IMR-90 (cell line): ENCODE data around the gene CNTN4. TPM values are rescaled to one million over a fixed set of nuclear protein-coding genes. Genes with fewer than 3 reads are reported as not detected.

ENCODE experiments used
- ATAC-seq: fragments of 200-7000 bp; cut with Tn5 transposase; 2 replicates; pipeline ENCODE4 v1.9.1; 2020; ENCODE audit warnings: low read depth, mild to moderate bottlenecking, moderate library complexity
- BruUV-seq: library from RNA; stranded (reverse); fragments of 400-500 nt; replicated peaks from 2 replicates; lab custom pipeline; 2021; lab: Mats Ljungman, UMichigan
- CTCF ChIA-PET: fragments of 300-600 bp; formaldehyde crosslinking; extraction: SDS; loops from one replicate; lab custom pipeline; 2021; ENCODE audit warnings: antibody characterized with exemption; lab: Yijun Ruan, JAX
- POLR2A ChIA-PET: fragments of 300-600 bp; sonication (Branson Sonifier 250); formaldehyde crosslinking; loops from one replicate; lab custom pipeline; 2022; ENCODE audit warnings: antibody characterized with exemption; ENCODE audit not compliant: unreplicated experiment; lab: Charles Lee
- DNase-seq: peaks from one replicate; pipeline ENCODE4 v3.0.0; 2013
- H2AFZ ChIP-seq: replicated peaks from 2 replicates; pipeline ENCODE3; 2013; ENCODE audit warnings: low read length, mild to moderate bottlenecking; ENCODE audit not compliant: poor library complexity
- H2AK5ac ChIP-seq: 2 replicates; pipeline ENCODE4 v1.6.1; 2013; ENCODE audit warnings: low read depth, low read length, inconsistent platforms
- H2AK9ac ChIP-seq: replicated peaks from 2 replicates; pipeline ENCODE3; 2013; ENCODE audit warnings: mild to moderate bottlenecking, low read depth, low read length, moderate library complexity; ENCODE audit not compliant: poor library complexity
- H2BK120ac ChIP-seq: 2 replicates; pipeline ENCODE4 v1.6.1; 2013; ENCODE audit warnings: low read depth, low read length, inconsistent platforms
- H2BK15ac ChIP-seq: 3 replicates; pipeline ENCODE4 v1.6.1; 2013; ENCODE audit warnings: low read depth, low read length, inconsistent platforms
- H2BK20ac ChIP-seq: 2 replicates; pipeline ENCODE4 v1.6.1; 2013; ENCODE audit warnings: low read depth, mild to moderate bottlenecking, inconsistent platforms, low read length, moderate library complexity
- H2BK5ac ChIP-seq: 2 replicates; pipeline ENCODE4 v1.6.1; 2013; ENCODE audit warnings: mild to moderate bottlenecking, low read depth, low read length, inconsistent platforms; ENCODE audit not compliant: poor library complexity, severe bottlenecking
- H3K14ac ChIP-seq: replicated peaks from 2 replicates; pipeline ENCODE4 v1.6.1; 2013; ENCODE audit warnings: low read depth, low read length, inconsistent platforms
- H3K18ac ChIP-seq: 2 replicates; pipeline ENCODE4 v1.6.1; 2013; ENCODE audit warnings: low read depth, low read length, control low read depth
- H3K23ac ChIP-seq: 2 replicates; pipeline ENCODE4 v1.6.1; 2013; ENCODE audit warnings: low read depth, low read length, inconsistent platforms
- H3K27ac ChIP-seq: 2 replicates; pipeline ENCODE4 v1.5.1; 2013; ENCODE audit warnings: mild to moderate bottlenecking, control low read depth, low read length; ENCODE audit not compliant: insufficient read depth
- H3K27me3 ChIP-seq: 2 replicates; pipeline ENCODE4 v1.6.1; 2013; ENCODE audit warnings: low read length; ENCODE audit not compliant: control insufficient read depth, insufficient read depth
- H3K36me3 ChIP-seq: 2 replicates; pipeline ENCODE4 v1.6.1; 2013; ENCODE audit warnings: low read length, mixed read lengths; ENCODE audit not compliant: control insufficient read depth, insufficient read depth
- H3K4ac ChIP-seq: 2 replicates; pipeline ENCODE4 v1.6.1; 2013; ENCODE audit warnings: low read depth, low read length, inconsistent platforms
- H3K4me1 ChIP-seq: 2 replicates; pipeline ENCODE4 v1.6.1; 2013; ENCODE audit warnings: low read length, mixed read lengths; ENCODE audit not compliant: control insufficient read depth, insufficient read depth
- H3K4me2 ChIP-seq: 2 replicates; pipeline ENCODE4 v1.6.1; 2013; ENCODE audit warnings: low read depth, mild to moderate bottlenecking, control low read depth, low read length, moderate library complexity
- H3K4me3 ChIP-seq: 2 replicates; pipeline ENCODE4 v1.5.1; 2013; ENCODE audit warnings: low read depth, mild to moderate bottlenecking, control low read depth, low read length, moderate library complexity; ENCODE audit not compliant: insufficient read depth
- H3K56ac ChIP-seq: 2 replicates; pipeline ENCODE4 v1.6.1; 2013; ENCODE audit warnings: low read length, inconsistent platforms; ENCODE audit not compliant: insufficient read depth; ENCODE audit errors: extremely low read depth
- H3K79me1 ChIP-seq, 2 experiments: 2 replicates each; pipeline ENCODE4 v1.6.1; 2013; ENCODE audit warnings: low read length in 2 of 2, inconsistent platforms in 1 of 2, low read depth in 1 of 2
- H3K9ac ChIP-seq: 2 replicates; pipeline ENCODE4 v1.6.1; 2013; ENCODE audit warnings: low read depth, low read length, control low read depth
- H3K9me1 ChIP-seq: 2 replicates; pipeline ENCODE4 v1.6.1; 2013; ENCODE audit warnings: low read length, inconsistent platforms; ENCODE audit not compliant: insufficient read depth
- H3K9me3 ChIP-seq: 2 replicates; pipeline ENCODE4 v1.6.1; 2013; ENCODE audit warnings: low read length; ENCODE audit not compliant: control insufficient read depth, insufficient read depth
- H4K20me1 ChIP-seq: 2 replicates; pipeline ENCODE4 v1.6.1; 2013; ENCODE audit warnings: low read length, inconsistent platforms; ENCODE audit not compliant: insufficient read depth
- H4K5ac ChIP-seq: 2 replicates; pipeline ENCODE4 v1.6.1; 2013; ENCODE audit warnings: mild to moderate bottlenecking, low read depth, low read length, control low read depth
- H4K8ac ChIP-seq, 2 experiments: 2 replicates each; pipeline ENCODE4 v1.6.1; 2013; ENCODE audit warnings: low read depth in 2 of 2, low read length in 2 of 2, control low read depth in 1 of 2, inconsistent platforms in 1 of 2
- H4K91ac ChIP-seq: 2 replicates; pipeline ENCODE4 v1.6.1; 2013; ENCODE audit warnings: low read depth, low read length, inconsistent platforms; ENCODE audit not compliant: insufficient read depth
- CEBPB ChIP-seq: IDR thresholded peaks from 2 replicates; pipeline ENCODE4 v1.6.1; 2012; ENCODE audit warnings: low read depth, low read length, improper control_type of control experiment
- CTCF ChIP-seq: conservative IDR thresholded peaks from 2 replicates; pipeline ENCODE4 v1.5.1; 2012; ENCODE audit warnings: mild to moderate bottlenecking, low read depth, low read length, improper control_type of control experiment
- ELK1 ChIP-seq: fragments of 150-350 bp; IDR thresholded peaks from 2 replicates; pipeline ENCODE4 v1.6.1; 2016; ENCODE audit warnings: low read depth, mild to moderate bottlenecking, low read length, moderate library complexity, borderline replicate concordance
- FOS ChIP-seq: fragments of 150-350 bp; IDR thresholded peaks from 2 replicates; pipeline ENCODE4 v1.6.1; 2016; ENCODE audit warnings: low read depth, low read length
- MAFK ChIP-seq: IDR thresholded peaks from 2 replicates; pipeline ENCODE4 v1.6.1; 2012; ENCODE audit warnings: low read depth, low read length, improper control_type of control experiment
- MAZ ChIP-seq: IDR thresholded peaks from 2 replicates; pipeline ENCODE4 v1.6.1; 2012; ENCODE audit warnings: low read depth, mild to moderate bottlenecking, low read length, improper control_type of control experiment, moderate library complexity, borderline replicate concordance
- POLR2A ChIP-seq: IDR thresholded peaks from 2 replicates; pipeline ENCODE4 v1.6.1; 2012; ENCODE audit warnings: mild to moderate bottlenecking, low read depth, low read length
- RAD21 ChIP-seq: IDR thresholded peaks from 2 replicates; pipeline ENCODE4 v1.6.1; 2012; ENCODE audit warnings: low read length, improper control_type of control experiment
- RCOR1 ChIP-seq: IDR thresholded peaks from 2 replicates; pipeline ENCODE4 v1.6.1; 2012; ENCODE audit warnings: mild to moderate bottlenecking, low read length, improper control_type of control experiment; ENCODE audit not compliant: insufficient replicate concordance
- SMC3 ChIP-seq: fragments of 150-350 bp; IDR thresholded peaks from 2 replicates; pipeline ENCODE4 v1.6.1; 2016; ENCODE audit warnings: low read depth, mild to moderate bottlenecking, antibody characterized with exemption, low read length, moderate library complexity
- WGBS, 2 experiments: methylation state at CpG; one replicate each; pipeline versions ENCODE4 v1.1.5 to v1.1.7; 2013; ENCODE audit warnings: missing lambda C conversion rate in 2 of 2; ENCODE audit not compliant: insufficient read length in 1 of 2; ENCODE audit errors: extremely low coverage in 2 of 2; 5-methylcytosine and 5-hydroxymethylcytosine counted together
- dilution Hi-C: fragments of 300-500 bp; cut with HindIII; formaldehyde crosslinking; loops from one replicate; pipeline ENCODE4 v1.14.3; 2018; ENCODE audit warnings: low sequenced_read_pairs; ENCODE audit not compliant: unreplicated experiment
- in situ Hi-C: fragments of 300-500 bp; cut with MboI; formaldehyde crosslinking; loops from 3 replicates; pipeline ENCODE4 v1.14.3; 2019; ENCODE audit warnings: low sequenced_read_pairs, inconsistent platforms, mixed read lengths
- intact Hi-C: fragments of 100-400 bp; cut with micrococcal nuclease; formaldehyde crosslinking; loops from 2 replicates; pipeline ENCODE4 v1.10.0; 2022
- polyA plus RNA-seq, 3 experiments: library from polyadenylated mRNA; depleted of rRNA; stranded (reverse); fragments of >200 nt; gene quantifications; 2 replicates each; pipeline ENCODE4 v1.2.3, GENCODE V29; 2012; ENCODE audit warnings: low replicate concordance in 1 of 3
- total RNA-seq: library from RNA; depleted of rRNA; stranded (reverse); fragments of >200 nt; gene quantifications from 2 replicates; pipeline ENCODE4 v1.2.3, GENCODE V29; 2012
- TF ChIP-seq, protein P1 (sequence below): fragments of 150-350 bp; IDR thresholded peaks from 2 replicates; pipeline ENCODE4 v1.6.1; 2017; ENCODE audit warnings: mild to moderate bottlenecking, antibody characterized with exemption, low read length, low read depth

The CNTN4 gene
- total and polyA plus RNA-seq, 2 of the 4 experiments (the other 2 are of a cell fraction) = under 0.01 TPM; not detected in 1

DNA sequence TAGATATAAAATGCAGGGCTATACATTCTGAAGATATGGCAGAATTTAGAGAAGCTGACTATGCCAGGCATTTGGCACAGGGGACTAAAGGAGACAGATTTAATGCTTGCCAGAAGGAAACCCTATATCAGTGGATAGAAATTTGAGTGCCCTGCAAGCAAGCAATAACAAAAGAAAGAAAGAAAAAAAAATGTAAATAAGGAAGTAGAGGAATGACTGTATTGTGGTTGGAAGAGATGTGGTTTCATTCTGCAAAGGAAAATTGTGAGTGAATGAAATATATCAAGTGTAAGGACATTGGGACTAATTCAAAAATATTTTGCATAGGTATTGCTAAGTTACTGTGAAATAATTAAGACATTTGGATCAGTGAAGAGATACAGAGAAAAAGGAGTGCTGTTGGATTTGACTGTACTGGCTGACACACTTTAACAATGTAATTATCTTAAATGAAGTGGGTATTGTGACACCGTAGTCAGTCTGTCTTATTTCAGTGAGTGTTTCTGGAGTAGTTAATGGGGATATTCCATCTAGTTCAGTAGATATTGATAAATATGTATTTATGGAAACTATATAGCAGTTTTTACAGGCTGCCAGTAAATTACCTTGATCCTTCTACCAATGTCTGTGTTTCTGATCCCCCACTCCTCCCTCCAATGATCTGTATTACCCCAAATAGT, 418.2 kb downstream of the CNTN4 start:
- no peaks in the 10 kb centered on the region for H3K27me3 ChIP-seq
- H4K5ac ChIP-seq = no peak overlapping the region
- in situ Hi-C loops (no loop called here), dilution Hi-C loops (no loop called here), intact Hi-C loops (no loop called here)
- TF ChIP-seq, protein P1, sequence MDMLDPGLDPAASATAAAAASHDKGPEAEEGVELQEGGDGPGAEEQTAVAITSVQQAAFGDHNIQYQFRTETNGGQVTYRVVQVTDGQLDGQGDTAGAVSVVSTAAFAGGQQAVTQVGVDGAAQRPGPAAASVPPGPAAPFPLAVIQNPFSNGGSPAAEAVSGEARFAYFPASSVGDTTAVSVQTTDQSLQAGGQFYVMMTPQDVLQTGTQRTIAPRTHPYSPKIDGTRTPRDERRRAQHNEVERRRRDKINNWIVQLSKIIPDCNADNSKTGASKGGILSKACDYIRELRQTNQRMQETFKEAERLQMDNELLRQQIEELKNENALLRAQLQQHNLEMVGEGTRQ = no peak
- TF ChIP-seq SMC3 (no peak), ELK1 (no peak), POLR2A (no peak), RAD21 (no peak), FOS (no peak), MAZ (no peak), CEBPB (no peak), RCOR1 (no peak), CTCF (no peak), MAFK (no peak)
- no peak overlapping the region for H2AK9ac ChIP-seq
- POLR2A ChIA-PET = no interaction called here
- H2BK15ac ChIP-seq = no peak overlapping the region
- H3K14ac ChIP-seq = no peak overlapping the region
- no peak overlapping the region for H3K4me3 ChIP-seq
- H3K36me3 ChIP-seq = no peaks in the 10 kb centered on the region
- BruUV-seq = no TSS peak
- peaks cover 6% of the 10 kb centered on the region for H3K9me3 ChIP-seq
- H2BK5ac ChIP-seq = no peak overlapping the region
- no peak overlapping the region for H2AFZ ChIP-seq
- no peaks in the 10 kb centered on the region for H3K9me1 ChIP-seq
- H3K27ac ChIP-seq = no peak overlapping the region
- H3K4me2 ChIP-seq = no peak overlapping the region
- H3K23ac ChIP-seq = no peak overlapping the region
- H3K56ac ChIP-seq = no peak overlapping the region
- H2AK5ac ChIP-seq = no peak overlapping the region
- no peak overlapping the region for H4K8ac ChIP-seq
- no peak overlapping the region for H3K4ac ChIP-seq
- no peak overlapping the region for H3K18ac ChIP-seq
- no peak overlapping the region for H2BK20ac ChIP-seq
- H4K20me1 ChIP-seq = no peaks in the 10 kb centered on the region
- CTCF ChIA-PET = no interaction called here
- ATAC-seq = no peak
- no peak overlapping the region for H2BK120ac ChIP-seq
- no peak for DNase-seq
- no peak overlapping the region for H3K9ac ChIP-seq
- no peak overlapping the region for H4K91ac ChIP-seq
- WGBS, 2 experiments = no CpG with 5 or more reads among the region's 1 CpG
- no peaks in the 10 kb centered on the region for H3K79me1 ChIP-seq
- H3K4me1 ChIP-seq = no peaks in the 10 kb centered on the region
